ENCODE data around the gene COG4.

- TF ChIP-seq CTCF (IDR thresholded peaks at IDR 0.05) (no peak), POLR2A (IDR thresholded peaks at IDR 0.05) (no peak)
Measured at GRCh38 chr16:70526403-70526802, 3.0 kb upstream of the COG4 start.
